HFFc6 (cell line): ENCODE results near the gene CTNNA3. TPM values are rescaled to one million over a fixed set of nuclear protein-coding genes. Genes with fewer than 3 reads are reported as not detected.

Experiments
- DNase-seq: peaks from one replicate; pipeline ENCODE4 v3.0.0-alpha.2; 2018
- H3K27ac Mint-ChIP-seq: 2 replicates; pipeline ENCODE4 v1.8.0; 2020; ENCODE audit warnings: mild to moderate bottlenecking, mixed read lengths
- H3K27me3 Mint-ChIP-seq: 2 replicates; pipeline ENCODE4 v1.8.0; 2021; ENCODE audit warnings: mild to moderate bottlenecking, moderate library complexity, mixed read lengths; ENCODE audit not compliant: insufficient read depth
- H3K36me3 Mint-ChIP-seq: 2 replicates; pipeline ENCODE4 v1.8.0; 2021; ENCODE audit warnings: low read depth, mixed read lengths
- H3K4me1 Mint-ChIP-seq: 2 replicates; pipeline ENCODE4 v1.8.0; 2020; ENCODE audit warnings: low read depth, mixed read lengths
- H3K4me3 Mint-ChIP-seq: 2 replicates; pipeline ENCODE4 v1.8.0; 2020; ENCODE audit warnings: mild to moderate bottlenecking, moderate library complexity, mixed read lengths
- H3K9me3 Mint-ChIP-seq: 2 replicates; pipeline ENCODE4 v1.8.0; 2020; ENCODE audit warnings: mild to moderate bottlenecking, mixed read lengths
- CTCF ChIP-seq: fragments of 200-600 bp; sonication (generic); IDR thresholded peaks from 2 replicates; pipeline ENCODE4 v1.5.0; 2021; ENCODE audit warnings: antibody characterized with exemption, mild to moderate bottlenecking
- total RNA-seq, 6 experiments: library from RNA; stranded (reverse); fragmentation: NEBNext Ultra II Directional; extraction: Animal tissue kit (Norgen Biotek cat#: 25700); gene quantifications; 2 replicates in 1 of 6; 3 replicates in 5 of 6; pipeline ENCODE4 v1.2.3, GENCODE V29; 2021

Gene CTNNA3
- total RNA-seq, 6 experiments from 2014 or later: not detected

- DNase-seq: no peak
- Mint-ChIP-seq H3K4me1 (no peaks in the 10 kb centered on the region), H3K27me3 (no peaks in the 10 kb centered on the region), H3K36me3 (no peaks in the 10 kb centered on the region), H3K4me3 (no peak overlapping the region), H3K27ac (no peak overlapping the region), H3K9me3 (peaks cover 13% of the 10 kb centered on the region; the same call in 1 of the 2 replicates)
- no peak for TF ChIP-seq CTCF
Measured at GRCh38 chr10:66292456-66292855, 1403.5 kb downstream of the CTNNA3 start.

GRCh38 chr10:66291133-66291532 is 1404.9 kb downstream of the CTNNA3 start:
- DNase-seq: no peak
- no peak for TF ChIP-seq CTCF
- Mint-ChIP-seq H3K4me1 (no peaks in the 10 kb centered on the region), H3K27me3 (no peaks in the 10 kb centered on the region), H3K27ac (no peak overlapping the region), H3K36me3 (no peaks in the 10 kb centered on the region), H3K9me3 (peaks cover 17% of the 10 kb centered on the region; the same call in 1 of the 2 replicates), H3K4me3 (no peak overlapping the region)

GRCh38 chr10:66284621-66285020 is 1411.4 kb downstream of the CTNNA3 start:
- Mint-ChIP-seq H3K4me3 (no peak overlapping the region), H3K4me1 (no peaks in the 10 kb centered on the region)

GRCh38 chr10:66283874-66284464 is 1412.0 kb downstream of the CTNNA3 start:
- no peaks in the 10 kb centered on the region for H3K27me3 Mint-ChIP-seq
- H3K27ac Mint-ChIP-seq: no peak overlapping the region
- no peak overlapping the region for H3K4me3 Mint-ChIP-seq
- no peak for TF ChIP-seq CTCF
- H3K9me3 Mint-ChIP-seq: peaks cover 11% of the 10 kb centered on the region; the same call in 1 of the 2 replicates
- H3K36me3 Mint-ChIP-seq: no peaks in the 10 kb centered on the region
- H3K4me1 Mint-ChIP-seq: no peaks in the 10 kb centered on the region
- no peak for DNase-seq

More at GRCh38 chr10:66284621-66285020, 1411.4 kb downstream of the CTNNA3 start:
- no peak for DNase-seq
- H3K36me3 Mint-ChIP-seq: no peaks in the 10 kb centered on the region
- H3K27ac Mint-ChIP-seq: no peak overlapping the region
- H3K27me3 Mint-ChIP-seq: no peaks in the 10 kb centered on the region
- H3K9me3 Mint-ChIP-seq: peaks cover 9% of the 10 kb centered on the region; the same call in 1 of the 2 replicates
- TF ChIP-seq CTCF: no peak

- no peak for TF ChIP-seq CTCF
- H3K4me1 Mint-ChIP-seq: no peaks in the 10 kb centered on the region
- no peaks in the 10 kb centered on the region for H3K36me3 Mint-ChIP-seq
- DNase-seq: no peak
- H3K9me3 Mint-ChIP-seq: peaks cover 12% of the 10 kb centered on the region; the same call in 1 of the 2 replicates
- no peak overlapping the region for H3K4me3 Mint-ChIP-seq
- H3K27me3 Mint-ChIP-seq: no peaks in the 10 kb centered on the region
- H3K27ac Mint-ChIP-seq: no peak overlapping the region
Measured at GRCh38 chr10:66283064-66283463, 1412.9 kb downstream of the CTNNA3 start.
